ENCODE results near the gene INPP4B.

Gene INPP4B

GRCh38 chr4:142021761-142022160, 824.3 kb downstream of the INPP4B start:
- no peaks in the 10 kb centered on the region for H3K9me3 ChIP-seq (ENCODE audit: control insufficient read depth, low read length)
- H3K4me2 ChIP-seq (ENCODE audit: low read length), result no peak overlapping the region
- H3K4me1 ChIP-seq, result no peaks in the 10 kb centered on the region
- no peak overlapping the region for H3K27ac ChIP-seq
- no peaks in the 10 kb centered on the region for H3K79me2 ChIP-seq
- H3K9ac ChIP-seq, result no peak overlapping the region
- H2AFZ ChIP-seq, result no peak overlapping the region
- no peaks in the 10 kb centered on the region for H3K36me3 ChIP-seq (ENCODE audit: control insufficient read depth, insufficient read depth, low read length)
- H3K27me3 ChIP-seq (ENCODE audit: control insufficient read depth, insufficient read depth, low read length), result no peaks in the 10 kb centered on the region
- TF ChIP-seq CTCF (IDR thresholded peaks at IDR 0.05), result no peak
- no peak overlapping the region for H3K4me3 ChIP-seq (ENCODE audit: low read depth, low read length)

DNA sequence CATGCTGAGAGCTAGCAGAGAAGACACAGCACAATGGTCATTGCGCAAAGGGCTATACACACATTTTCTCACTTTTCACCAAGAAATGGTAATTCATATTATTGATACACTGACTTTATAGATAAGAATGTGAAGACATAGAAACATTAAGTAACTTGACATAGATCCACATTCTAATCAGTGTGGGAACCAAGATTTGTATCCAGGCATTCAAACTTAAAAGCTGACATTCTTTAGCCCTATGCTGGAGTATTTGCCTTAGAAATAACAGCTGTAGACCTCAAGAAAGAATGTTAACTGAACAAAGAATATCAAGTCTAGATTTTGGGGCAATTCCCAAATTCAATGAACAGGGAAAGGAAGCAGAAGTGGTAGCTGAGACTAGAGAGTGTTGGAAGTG, 824.9 kb downstream of the INPP4B start:
- Histone ChIP-seq H3K4me2 (ENCODE audit: low read length) (no peak overlapping the region), H3K36me3 (ENCODE audit: control insufficient read depth, insufficient read depth, low read length) (no peaks in the 10 kb centered on the region), H3K27me3 (ENCODE audit: control insufficient read depth, insufficient read depth, low read length) (no peaks in the 10 kb centered on the region), H3K79me2 (no peaks in the 10 kb centered on the region), H3K4me3 (ENCODE audit: low read depth, low read length) (no peak overlapping the region), H3K27ac (no peak overlapping the region), H3K9me3 (ENCODE audit: control insufficient read depth, low read length) (no peaks in the 10 kb centered on the region), H3K4me1 (no peaks in the 10 kb centered on the region), H2AFZ (no peak overlapping the region), H3K9ac (no peak overlapping the region)
- TF ChIP-seq CTCF (IDR thresholded peaks at IDR 0.05), result no peak

- no peaks in the 10 kb centered on the region for H3K27me3 ChIP-seq (ENCODE audit: control insufficient read depth, insufficient read depth, low read length)
- H3K9ac ChIP-seq, result no peak overlapping the region
- no peaks in the 10 kb centered on the region for H3K9me3 ChIP-seq (ENCODE audit: control insufficient read depth, low read length)
- H3K27ac ChIP-seq, result no peak overlapping the region
- no peak overlapping the region for H3K4me3 ChIP-seq (ENCODE audit: low read depth, low read length)
- no peak for TF ChIP-seq CTCF (IDR thresholded peaks at IDR 0.05)
- H3K36me3 ChIP-seq (ENCODE audit: control insufficient read depth, insufficient read depth, low read length), result no peaks in the 10 kb centered on the region
- H2AFZ ChIP-seq, result no peak overlapping the region
- no peaks in the 10 kb centered on the region for H3K79me2 ChIP-seq
- no peak overlapping the region for H3K4me2 ChIP-seq (ENCODE audit: low read length)
- H3K4me1 ChIP-seq, result no peaks in the 10 kb centered on the region
Observed at GRCh38 chr4:142016031-142016430, 830.1 kb downstream of the INPP4B start.

DNA sequence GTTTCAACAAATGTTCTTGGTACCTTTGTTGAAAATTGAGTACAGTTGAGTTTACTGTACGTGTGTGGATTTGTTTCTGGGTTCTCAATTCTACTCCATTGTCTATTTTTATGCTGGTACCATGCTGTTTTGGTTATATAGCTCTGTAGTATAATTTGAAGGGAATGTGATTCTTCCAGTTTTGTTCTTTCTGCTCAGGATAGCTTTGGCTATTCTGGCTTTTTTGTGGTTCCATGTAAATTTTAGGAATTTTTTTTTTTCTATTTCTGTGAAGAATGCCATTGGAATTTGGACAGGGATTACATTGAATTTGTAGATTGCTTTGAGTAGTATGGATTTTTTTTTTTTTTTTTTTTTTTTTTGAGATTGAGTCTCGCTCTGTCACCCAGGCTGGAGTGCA, 836.4 kb downstream of the INPP4B start:
- no peak overlapping the region for H2AFZ ChIP-seq
- TF ChIP-seq CTCF (IDR thresholded peaks at IDR 0.05), result no peak
- no peak overlapping the region for H3K27ac ChIP-seq
- H3K79me2 ChIP-seq, result no peaks in the 10 kb centered on the region
- no peak overlapping the region for H3K4me2 ChIP-seq (ENCODE audit: low read length)
- H3K36me3 ChIP-seq (ENCODE audit: control insufficient read depth, insufficient read depth, low read length), result no peaks in the 10 kb centered on the region
- no peak overlapping the region for H3K9ac ChIP-seq
- no peaks in the 10 kb centered on the region for H3K4me1 ChIP-seq
- no peaks in the 10 kb centered on the region for H3K9me3 ChIP-seq (ENCODE audit: control insufficient read depth, low read length)
- H3K27me3 ChIP-seq (ENCODE audit: control insufficient read depth, insufficient read depth, low read length), result no peaks in the 10 kb centered on the region
- H3K4me3 ChIP-seq (ENCODE audit: low read depth, low read length), result no peak overlapping the region

- Histone ChIP-seq H2AFZ (no peak overlapping the region), H3K9me3 (ENCODE audit: control insufficient read depth, low read length) (no peaks in the 10 kb centered on the region), H3K4me2 (ENCODE audit: low read length) (no peak overlapping the region), H3K27me3 (ENCODE audit: control insufficient read depth, insufficient read depth, low read length) (no peaks in the 10 kb centered on the region), H3K9ac (no peak overlapping the region), H3K79me2 (no peaks in the 10 kb centered on the region), H3K27ac (no peak overlapping the region), H3K4me1 (no peaks in the 10 kb centered on the region), H3K36me3 (ENCODE audit: control insufficient read depth, insufficient read depth, low read length) (no peaks in the 10 kb centered on the region), H3K4me3 (ENCODE audit: low read depth, low read length) (no peak overlapping the region)
- TF ChIP-seq CTCF (IDR thresholded peaks at IDR 0.05), result no peak
Observed at GRCh38 chr4:142005519-142005918, 840.6 kb downstream of the INPP4B start.

Data from parathyroid adenoma (tissue), 2 donors.